ENCODE results near the gene VPS13C. TPM values are rescaled to one million over a fixed set of nuclear protein-coding genes. Genes with fewer than 3 reads are reported as not detected.

The VPS13C gene
- total RNA-seq, 8 experiments from 2014 or later, result 31.2 to 166 (median 63.2) TPM

DNA sequence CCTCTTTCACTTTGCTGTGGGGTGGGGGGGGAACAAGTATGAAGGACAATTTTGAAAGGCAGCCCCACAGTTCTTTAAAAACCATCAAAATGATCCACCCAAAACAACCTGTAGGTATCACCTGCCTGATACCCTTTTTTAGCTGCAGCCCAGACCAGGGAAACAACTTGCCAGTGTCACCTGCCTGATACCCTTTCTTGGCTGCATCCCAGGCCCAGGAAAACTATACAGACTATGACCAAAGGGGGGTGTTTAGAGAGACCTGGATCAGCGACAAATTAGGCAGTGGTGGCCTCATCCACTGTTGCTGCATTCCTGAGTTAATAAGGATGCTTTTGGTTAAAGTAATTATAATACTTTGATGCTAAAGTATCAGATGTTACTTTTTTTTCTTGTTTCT lies 122.0 kb downstream of the VPS13C start:
- ATAC-seq (replicated peaks in 6 of 8), result no peak
- in situ Hi-C loops (cut with MboI; ENCODE audit: low pct_unique_long_range_greater_than_20kb in 2 of 9, low sequenced_read_pairs in 9 of 9, unreplicated experiment in 9 of 9), result no loop called here
- Histone ChIP-seq H3K4me1 (replicated peaks in 1 of 2) (no peaks in the 10 kb centered on the region), H3K4me3 (no peak overlapping the region), H3K27ac (no peak overlapping the region)
- WGBS, 10 experiments, result 86 to 100% (median 100%) methylated on average over 1 of the region's 1 CpG; no CpG with 5 or more reads in 4 of the 10 experiments

DNA sequence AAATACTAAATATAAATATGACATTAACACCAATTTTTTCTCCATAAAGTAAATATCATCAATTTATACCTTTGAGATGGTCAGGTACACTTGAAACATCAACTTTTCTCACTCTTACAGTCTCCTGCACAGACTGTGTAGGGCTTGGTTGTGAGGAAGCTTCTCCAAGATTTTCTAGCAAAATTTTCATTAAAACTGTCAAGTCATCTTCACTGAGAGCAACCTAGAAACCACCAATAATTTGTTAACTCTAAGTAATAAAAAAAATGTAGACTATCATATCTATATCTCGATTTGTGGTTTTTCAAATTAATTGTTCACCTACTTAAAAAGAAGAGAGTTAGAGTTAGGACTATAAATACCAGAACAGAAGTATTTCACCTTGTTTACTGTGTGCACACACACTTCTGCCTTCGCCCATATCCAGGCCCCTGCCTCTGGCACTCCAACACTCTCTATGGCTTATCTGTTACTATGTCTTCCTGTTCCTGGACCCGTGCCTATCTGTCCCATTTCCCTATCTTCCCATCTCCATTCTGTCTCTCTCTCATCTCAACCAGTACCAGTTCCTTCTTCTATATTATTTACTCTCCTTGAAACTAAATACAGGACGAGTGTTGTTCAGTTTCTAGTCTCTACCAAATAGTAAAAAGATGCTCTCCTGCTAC lies 123.6 kb downstream of the VPS13C start:
- H3K4me3 ChIP-seq, result no peak overlapping the region
- ATAC-seq (replicated peaks in 6 of 8), result no peak
- WGBS, 10 experiments, result 64 to 93% (median 86%) methylated on average over 2 to 4 of the region's 4 CpGs
- in situ Hi-C loops (cut with MboI; ENCODE audit: low pct_unique_long_range_greater_than_20kb in 2 of 9, low sequenced_read_pairs in 9 of 9, unreplicated experiment in 9 of 9), result no loop called here
- H3K4me1 ChIP-seq (replicated peaks in 1 of 2), result no peaks in the 10 kb centered on the region
- H3K27ac ChIP-seq, result no peak overlapping the region

- no peak overlapping the region for H3K27ac ChIP-seq
- no peaks in the 10 kb centered on the region for H3K4me1 ChIP-seq (replicated peaks in 1 of 2)
- in situ Hi-C loops (cut with MboI; ENCODE audit: low pct_unique_long_range_greater_than_20kb in 2 of 9, low sequenced_read_pairs in 9 of 9, unreplicated experiment in 9 of 9), result no loop called here
- ATAC-seq (replicated peaks in 6 of 8), result no peak
- 83 to 100% (median 100%) methylated on average over 1 to 4 of the region's 4 CpGs for WGBS, 10 experiments
- H3K4me3 ChIP-seq, result no peak overlapping the region
Observed at GRCh38 chr15:61935493-61935892, 124.8 kb downstream of the VPS13C start.

GRCh38 chr15:61929452-61929851 lies 130.8 kb downstream of the VPS13C start:
- Histone ChIP-seq H3K27ac (no peak overlapping the region), H3K4me3 (no peak overlapping the region), H3K4me1 (replicated peaks in 1 of 2) (no peaks in the 10 kb centered on the region)
- ATAC-seq (replicated peaks in 6 of 8), result no peak
- in situ Hi-C loops (cut with MboI; ENCODE audit: low pct_unique_long_range_greater_than_20kb in 2 of 9, low sequenced_read_pairs in 9 of 9, unreplicated experiment in 9 of 9), result no loop called here

GRCh38 chr15:61923173-61923572 lies 137.1 kb downstream of the VPS13C start:
- 75 to 100% (median 93%) methylated on average over 1 to 3 of the region's 3 CpGs; no CpG with 5 or more reads in 1 of the 10 experiments for WGBS, 10 experiments
- in situ Hi-C loops (cut with MboI; ENCODE audit: low pct_unique_long_range_greater_than_20kb in 2 of 9, low sequenced_read_pairs in 9 of 9, unreplicated experiment in 9 of 9), result no loop called here
- no peak overlapping the region for H3K27ac ChIP-seq
- H3K4me3 ChIP-seq, result no peak overlapping the region
- ATAC-seq (replicated peaks in 6 of 8), result peak in 1 of 8 experiments; percentile 22
- H3K4me1 ChIP-seq (replicated peaks in 1 of 2), result no peaks in the 10 kb centered on the region

GRCh38 chr15:61921093-61921492 lies 139.2 kb downstream of the VPS13C start:
- no peak for ATAC-seq (replicated peaks in 6 of 8)
- in situ Hi-C loops (cut with MboI; ENCODE audit: low pct_unique_long_range_greater_than_20kb in 2 of 9, low sequenced_read_pairs in 9 of 9, unreplicated experiment in 9 of 9), result no loop called here
- WGBS, 10 experiments, result 62 to 100% (median 100%) methylated on average over 1 of the region's 1 CpG; no CpG with 5 or more reads in 2 of the 10 experiments
- no peaks in the 10 kb centered on the region for H3K4me1 ChIP-seq (replicated peaks in 1 of 2)
- H3K27ac ChIP-seq, result no peak overlapping the region
- H3K4me3 ChIP-seq, result no peak overlapping the region

DNA sequence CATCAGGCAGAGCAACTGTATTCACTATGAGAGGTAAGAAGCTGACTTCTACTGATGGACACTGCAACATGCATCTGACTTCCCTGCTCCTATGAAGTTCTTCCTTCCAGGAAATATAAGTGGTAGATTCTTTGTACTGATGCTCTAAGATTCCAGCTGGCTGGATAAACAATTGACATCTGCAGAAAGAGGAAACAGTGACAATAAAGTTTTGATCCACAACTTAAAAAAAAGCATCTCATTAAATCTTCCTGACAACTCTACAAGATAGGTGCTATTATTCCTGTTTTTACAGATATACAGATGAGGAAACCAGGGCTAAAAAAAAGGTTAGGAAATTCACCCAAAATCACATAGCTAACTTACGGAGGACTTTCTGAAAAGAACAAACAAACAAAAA lies 142.8 kb downstream of the VPS13C start:
- ATAC-seq (replicated peaks in 6 of 8), result no peak
- H3K27ac ChIP-seq, result no peak overlapping the region
- no peak overlapping the region for H3K4me3 ChIP-seq
- in situ Hi-C loops (cut with MboI; ENCODE audit: low pct_unique_long_range_greater_than_20kb in 2 of 9, low sequenced_read_pairs in 9 of 9, unreplicated experiment in 9 of 9), result no loop called here
- WGBS, 10 experiments, result 80 to 100% (median 100%) methylated on average over 1 of the region's 1 CpG; no CpG with 5 or more reads in 2 of the 10 experiments
- H3K4me1 ChIP-seq (replicated peaks in 1 of 2), result no peaks in the 10 kb centered on the region

- no peak for ATAC-seq (replicated peaks in 6 of 8)
- in situ Hi-C loops (cut with MboI; ENCODE audit: low pct_unique_long_range_greater_than_20kb in 2 of 9, low sequenced_read_pairs in 9 of 9, unreplicated experiment in 9 of 9), result no loop called here
- no peaks in the 10 kb centered on the region for H3K4me1 ChIP-seq (replicated peaks in 1 of 2)
- 21 to 100% (median 100%) methylated on average over 1 to 2 of the region's 2 CpGs for WGBS, 10 experiments
- no peak overlapping the region for H3K4me3 ChIP-seq
- no peak overlapping the region for H3K27ac ChIP-seq
Observed at GRCh38 chr15:61916104-61916503, 144.1 kb downstream of the VPS13C start.

DNA sequence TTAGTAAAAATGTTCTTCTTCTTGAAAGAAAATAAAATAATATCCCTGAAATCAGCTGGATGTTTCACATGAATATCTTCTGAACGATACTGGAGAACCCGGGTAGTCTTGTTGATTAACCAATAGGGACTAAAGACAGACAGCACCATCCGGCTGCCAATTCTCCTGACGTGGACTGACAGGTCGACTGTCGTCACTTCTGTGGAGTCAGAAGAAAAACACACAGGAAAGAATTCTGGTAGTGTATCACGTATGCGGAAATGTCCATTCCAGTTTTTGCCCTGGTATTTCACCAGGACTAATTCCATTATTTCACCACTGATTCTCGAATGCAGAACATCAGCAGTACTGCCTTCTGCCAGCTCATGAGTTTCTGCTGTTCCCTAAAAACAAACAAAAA lies 144.6 kb downstream of the VPS13C start:
- Histone ChIP-seq H3K27ac (no peak overlapping the region), H3K4me1 (replicated peaks in 1 of 2) (no peaks in the 10 kb centered on the region), H3K4me3 (no peak overlapping the region)
- 72 to 100% (median 96%) methylated on average over 4 to 9 of the region's 9 CpGs; no CpG with 5 or more reads in 1 of the 10 experiments for WGBS, 10 experiments
- ATAC-seq (replicated peaks in 6 of 8), result no peak
- in situ Hi-C loops (cut with MboI; ENCODE audit: low pct_unique_long_range_greater_than_20kb in 2 of 9, low sequenced_read_pairs in 9 of 9, unreplicated experiment in 9 of 9), result no loop called here

- no peaks in the 10 kb centered on the region for H3K4me1 ChIP-seq (replicated peaks in 1 of 2)
- in situ Hi-C loops (cut with MboI; ENCODE audit: low pct_unique_long_range_greater_than_20kb in 2 of 9, low sequenced_read_pairs in 9 of 9, unreplicated experiment in 9 of 9), result no loop called here
- no peak overlapping the region for H3K4me3 ChIP-seq
- no peak overlapping the region for H3K27ac ChIP-seq
- ATAC-seq (replicated peaks in 6 of 8), result no peak
Observed at GRCh38 chr15:61910839-61911369, 149.3 kb downstream of the VPS13C start.

DNA sequence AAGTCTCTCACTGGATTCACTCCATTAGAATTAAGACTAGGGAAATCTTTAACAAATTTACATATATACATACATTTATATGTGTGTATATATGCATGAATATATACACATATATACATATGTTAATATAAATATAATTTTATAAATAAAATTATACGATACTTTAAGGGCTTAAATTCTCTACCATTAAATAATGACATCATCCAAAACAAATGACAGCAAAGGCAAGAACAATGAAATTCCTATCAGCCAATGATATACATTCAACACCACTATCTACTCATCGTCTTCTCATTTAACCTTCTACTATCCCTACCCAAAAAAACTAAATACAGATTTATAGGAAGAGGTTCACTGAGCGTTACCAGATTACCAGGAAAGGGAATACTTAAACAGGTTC lies 152.0 kb downstream of the VPS13C start:
- Histone ChIP-seq H3K27ac (no peak overlapping the region), H3K4me1 (replicated peaks in 1 of 2) (no peaks in the 10 kb centered on the region), H3K4me3 (no peak overlapping the region)
- ATAC-seq (replicated peaks in 6 of 8), result no peak
- 77 to 100% (median 100%) methylated on average over 1 to 3 of the region's 3 CpGs; no CpG with 5 or more reads in 1 of the 10 experiments for WGBS, 10 experiments
- in situ Hi-C loops (cut with MboI; ENCODE audit: low pct_unique_long_range_greater_than_20kb in 2 of 9, low sequenced_read_pairs in 9 of 9, unreplicated experiment in 9 of 9), result no loop called here

- H3K4me1 ChIP-seq (replicated peaks in 1 of 2), result no peaks in the 10 kb centered on the region
- in situ Hi-C loops (cut with MboI; ENCODE audit: low pct_unique_long_range_greater_than_20kb in 2 of 9, low sequenced_read_pairs in 9 of 9, unreplicated experiment in 9 of 9), result no loop called here
- no peak overlapping the region for H3K4me3 ChIP-seq
- H3K27ac ChIP-seq, result no peak overlapping the region
- ATAC-seq (replicated peaks in 6 of 8), result no peak
- 78 to 100% (median 100%) methylated on average over 1 of the region's 1 CpG; no CpG with 5 or more reads in 2 of the 10 experiments for WGBS, 10 experiments
Observed at GRCh38 chr15:61907753-61908086, 152.5 kb downstream of the VPS13C start.

GRCh38 chr15:61906961-61907752 lies 153.1 kb downstream of the VPS13C start:
- no peak overlapping the region for H3K4me3 ChIP-seq
- 73 to 100% (median 93%) methylated on average over 1 to 4 of the region's 4 CpGs; no CpG with 5 or more reads in 2 of the 10 experiments for WGBS, 10 experiments
- in situ Hi-C loops (cut with MboI; ENCODE audit: low pct_unique_long_range_greater_than_20kb in 2 of 9, low sequenced_read_pairs in 9 of 9, unreplicated experiment in 9 of 9), result no loop called here
- no peak overlapping the region for H3K27ac ChIP-seq
- ATAC-seq (replicated peaks in 6 of 8), result no peak
- no peaks in the 10 kb centered on the region for H3K4me1 ChIP-seq (replicated peaks in 1 of 2)

- H3K27ac ChIP-seq, result no peak overlapping the region
- in situ Hi-C loops (cut with MboI; ENCODE audit: low pct_unique_long_range_greater_than_20kb in 2 of 9, low sequenced_read_pairs in 9 of 9, unreplicated experiment in 9 of 9), result no loop called here
- H3K4me3 ChIP-seq, result no peak overlapping the region
- peaks cover 0 to 5% of the 10 kb centered on the region in 2 donors for H3K4me1 ChIP-seq (replicated peaks in 1 of 2)
- ATAC-seq (replicated peaks in 6 of 8), result no peak
Observed at GRCh38 chr15:61893146-61893545, 167.1 kb downstream of the VPS13C start.
